A673 (cell line): ENCODE results near the gene ROBO2. TPM values are rescaled to one million over a fixed set of nuclear protein-coding genes. Genes with fewer than 3 reads are reported as not detected.

Experiments
- BruUV-seq: library from RNA; stranded (reverse); fragments of 400-500 nt; replicated peaks from 2 replicates; lab custom pipeline; 2021; lab: Mats Ljungman, UMichigan
- CTCF ChIA-PET: fragments of 300-600 bp; sonication (Branson Sonifier 250); formaldehyde crosslinking; loops from one replicate; lab custom pipeline; 2022; ENCODE audit warnings: antibody characterized with exemption; lab: Charles Lee
- POLR2A ChIA-PET: fragments of 300-600 bp; sonication (Branson Sonifier 250); formaldehyde crosslinking; loops from one replicate; lab custom pipeline; 2022; ENCODE audit warnings: antibody characterized with exemption; ENCODE audit not compliant: low non-redundant PET; lab: Charles Lee
- DNase-seq: peaks from one replicate; pipeline ENCODE4 v3.0.0-alpha.2; 2015; ENCODE audit warnings: low spot score
- H3K27ac ChIP-seq: fragments of 200-600 bp; sonication (generic); 2 replicates; pipeline ENCODE4 v1.5.1; 2016; ENCODE audit warnings: mixed run types, low read depth, mild to moderate bottlenecking, mixed read lengths, antibody characterized with exemption, low read length; ENCODE audit not compliant: poor library complexity, severe bottlenecking
- H3K27me3 ChIP-seq: fragments of 200-600 bp; sonication (generic); replicated peaks from 2 replicates; pipeline ENCODE4 v1.6.1; 2017; ENCODE audit warnings: mixed run types, low read depth, mild to moderate bottlenecking, mixed read lengths, antibody characterized with exemption, low read length; ENCODE audit not compliant: insufficient read depth, poor library complexity
- H3K36me3 ChIP-seq: fragments of 200-600 bp; sonication (generic); 2 replicates; pipeline ENCODE4 v1.6.1; 2016; ENCODE audit warnings: mixed run types, mild to moderate bottlenecking, mixed read lengths, antibody characterized with exemption, low read length; ENCODE audit not compliant: insufficient read depth, poor library complexity, severe bottlenecking
- H3K4me1 ChIP-seq: fragments of 200-600 bp; sonication (generic); 2 replicates; pipeline ENCODE4 v1.6.1; 2017; ENCODE audit warnings: mixed run types, mild to moderate bottlenecking, mixed read lengths, antibody characterized with exemption, low read length; ENCODE audit not compliant: insufficient read depth, poor library complexity, severe bottlenecking
- H3K4me3 ChIP-seq: fragments of 200-600 bp; sonication (generic); 2 replicates; pipeline ENCODE4 v1.5.1; 2016; ENCODE audit warnings: low read depth, mixed run types, mild to moderate bottlenecking, mixed read lengths, low read length; ENCODE audit not compliant: poor library complexity, severe bottlenecking
- H3K9me3 ChIP-seq: fragments of 200-600 bp; sonication (generic); 2 replicates; pipeline ENCODE4 v1.6.1; 2016; ENCODE audit warnings: mixed run types, low read depth, mild to moderate bottlenecking, mixed read lengths, antibody characterized with exemption, low read length; ENCODE audit not compliant: poor library complexity, severe bottlenecking
- CTCF ChIP-seq: fragments of 300-800, 200-600 bp; sonication (generic); conservative IDR thresholded peaks from 2 replicates; pipeline ENCODE4 v1.5.1; 2017; ENCODE audit warnings: low read depth, mild to moderate bottlenecking, antibody characterized with exemption, low read length, moderate library complexity, mixed read lengths
- EZH2 ChIP-seq: fragments of 200-600 bp; sonication (generic); IDR thresholded peaks from 2 replicates; pipeline ENCODE4 v1.6.1; 2017; ENCODE audit warnings: borderline replicate concordance, low read depth, mild to moderate bottlenecking, mixed read lengths, antibody characterized with exemption, low read length; ENCODE audit not compliant: poor library complexity, severe bottlenecking
- intact Hi-C: fragments of 100-400 bp; cut with micrococcal nuclease; formaldehyde crosslinking; loops from one replicate; pipeline ENCODE4 v1.10.0; 2022; ENCODE audit not compliant: unreplicated experiment
- total RNA-seq: library from RNA; stranded (reverse); gene quantifications from 2 replicates; pipeline ENCODE4 v1.2.3, GENCODE V29; 2021

ROBO2 gene
- total RNA-seq, 1 experiment from 2014 or later: 17.5 TPM

- ChIA-PET POLR2A (no interaction called here), CTCF (no interaction called here)
- H3K9me3 ChIP-seq: no peaks in the 10 kb centered on the region
- H3K27me3 ChIP-seq: no peaks in the 10 kb centered on the region
- H3K27ac ChIP-seq: no peak overlapping the region
- H3K36me3 ChIP-seq: no peaks in the 10 kb centered on the region
- intact Hi-C loops: no loop called here
- no TSS peak for BruUV-seq
- peak; percentile 46 for DNase-seq
- H3K4me1 ChIP-seq: peaks cover 32% of the 10 kb centered on the region
- peak overlapping the region; percentile 7 for H3K4me3 ChIP-seq
- TF ChIP-seq CTCF (no peak), EZH2 (no peak)
Measured at GRCh38 chr3:77150028-77150427, 110.1 kb downstream of the ROBO2 start.

DNA sequence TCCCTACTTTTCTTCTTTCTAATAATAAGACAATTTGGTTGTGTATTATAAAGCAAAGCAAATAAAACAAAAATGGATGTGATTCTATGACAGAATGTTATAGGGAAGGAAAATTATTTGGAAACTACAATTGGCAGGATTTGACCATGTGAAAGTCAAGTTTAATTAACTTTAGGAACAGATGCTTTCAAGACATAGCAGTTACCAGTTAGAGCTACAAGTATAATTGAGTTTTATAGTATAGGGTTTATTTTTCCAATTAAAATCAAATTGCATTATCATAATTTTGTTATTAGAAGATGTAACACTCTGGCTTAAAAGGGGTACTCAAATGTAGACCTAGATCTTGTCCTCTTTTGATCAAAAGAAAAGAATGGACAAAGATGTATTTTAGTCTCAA is 110.9 kb downstream of the ROBO2 start:
- CTCF ChIA-PET: no interaction called here
- no peaks in the 10 kb centered on the region for H3K27me3 ChIP-seq
- TF ChIP-seq EZH2 (no peak), CTCF (no peak)
- H3K36me3 ChIP-seq: no peaks in the 10 kb centered on the region
- peaks cover 32% of the 10 kb centered on the region for H3K4me1 ChIP-seq
- no peak overlapping the region for H3K27ac ChIP-seq
- BruUV-seq: no TSS peak
- H3K4me3 ChIP-seq: no peak overlapping the region
- POLR2A ChIA-PET: no interaction called here
- H3K9me3 ChIP-seq: no peaks in the 10 kb centered on the region
- no peak for DNase-seq
- intact Hi-C loops: no loop called here

DNA sequence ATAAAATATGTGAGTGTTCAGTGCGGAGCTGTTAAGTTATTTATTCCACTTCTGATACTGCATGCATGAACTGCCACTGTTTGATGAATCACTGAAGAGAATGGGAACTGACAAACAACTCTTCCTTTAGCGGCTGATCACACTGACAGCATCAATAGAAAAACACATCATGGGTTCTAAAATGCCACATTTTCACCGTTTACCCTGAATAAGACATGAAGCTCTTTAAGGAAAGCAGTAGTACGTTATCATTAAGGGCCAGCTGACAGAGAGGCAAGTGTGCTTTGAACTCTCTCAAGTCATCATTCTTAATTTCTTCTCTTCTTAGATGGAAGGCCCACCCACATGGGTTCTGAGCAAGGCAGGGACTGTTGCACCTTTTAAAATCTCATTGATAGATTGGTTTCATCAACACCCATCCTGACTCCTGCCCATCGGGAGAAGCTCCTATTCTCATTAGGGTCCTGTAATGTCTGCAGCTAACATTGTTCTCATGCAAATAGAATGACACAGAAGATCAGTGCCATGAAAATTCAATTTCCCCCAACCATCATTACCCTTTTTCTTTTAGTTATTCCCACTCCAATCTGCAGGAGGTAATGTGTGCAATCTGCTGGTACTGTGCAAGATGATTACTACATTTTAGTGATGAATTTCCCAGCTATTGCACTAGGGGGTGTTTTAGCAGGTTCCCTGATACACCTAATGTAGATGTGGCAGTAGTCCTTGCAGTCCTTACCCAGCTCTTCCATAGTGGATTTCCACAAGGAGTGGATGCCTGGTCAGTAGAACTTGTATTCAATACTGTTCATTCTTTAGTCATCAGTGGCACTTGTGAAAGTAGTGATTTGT is 119.1 kb downstream of the ROBO2 start:
- intact Hi-C loops: no loop called here

More for the DNA sequence above, 119.1 kb downstream of the ROBO2 start:
- H3K36me3 ChIP-seq: no peaks in the 10 kb centered on the region
- H3K27ac ChIP-seq: no peak overlapping the region
- H3K9me3 ChIP-seq: no peaks in the 10 kb centered on the region
- no TSS peak for BruUV-seq
- H3K4me3 ChIP-seq: no peak overlapping the region
- ChIA-PET POLR2A (no interaction called here), CTCF (no interaction called here)
- no peak for DNase-seq
- TF ChIP-seq CTCF (peak; percentile 34; the same call in 1 of the 2 replicates), EZH2 (no peak)
- no peaks in the 10 kb centered on the region for H3K27me3 ChIP-seq
- H3K4me1 ChIP-seq: no peaks in the 10 kb centered on the region
